Left ventricle myocardium inferior (tissue), 1 donor: ENCODE measurements around the gene B3GLCT. TPM values are rescaled to one million over a fixed set of nuclear protein-coding genes. Genes with fewer than 3 reads are reported as not detected.

Source experiments
- DNase-seq: peaks from one replicate; pipeline ENCODE4 v3.0.0-alpha.2; 2020
- H3K27ac ChIP-seq: fragments of 200-600 bp; replicated peaks from 2 replicates; pipeline ENCODE4 v1.8.0; 2021
- H3K27me3 ChIP-seq: fragments of 200-600 bp; 2 replicates; pipeline ENCODE4 v1.8.0; 2021; ENCODE audit warnings: low read depth
- H3K36me3 ChIP-seq: fragments of 200-600 bp; 2 replicates; pipeline ENCODE4 v1.8.0; 2021
- H3K4me1 ChIP-seq: fragments of 200-600 bp; 2 replicates; pipeline ENCODE4 v1.8.0; 2021
- H3K4me3 ChIP-seq: fragments of 200-600 bp; 2 replicates; pipeline ENCODE4 v1.8.0; 2021; ENCODE audit warnings: mild to moderate bottlenecking, moderate library complexity
- H3K9me3 ChIP-seq: fragments of 200-600 bp; replicated peaks from 2 replicates; pipeline ENCODE4 v1.8.0; 2021
- intact Hi-C: fragments of 100-400 bp; cut with micrococcal nuclease; formaldehyde crosslinking; loops from one replicate; pipeline ENCODE4 v1.11.0; 2022
- total RNA-seq: library from RNA; stranded (reverse); fragmentation: NEBNext Ultra II Directional; extraction: Animal tissue kit (Norgen Biotek cat#: 25700); gene quantifications from one replicate; pipeline ENCODE4 v1.2.1, GENCODE V29; 2021
- TF ChIP-seq, protein P1 (sequence below): fragments of 200-600 bp; IDR thresholded peaks from 2 replicates; pipeline ENCODE4 v1.8.0; 2021; ENCODE audit warnings: antibody characterized with exemption, mild to moderate bottlenecking, borderline replicate concordance
- donor health status: DM: no; HTN: yes; CAD: no; lungs with severe emphysema.

B3GLCT gene
- total RNA-seq, 1 donor from 2014 or later = 19.5 TPM

DNA sequence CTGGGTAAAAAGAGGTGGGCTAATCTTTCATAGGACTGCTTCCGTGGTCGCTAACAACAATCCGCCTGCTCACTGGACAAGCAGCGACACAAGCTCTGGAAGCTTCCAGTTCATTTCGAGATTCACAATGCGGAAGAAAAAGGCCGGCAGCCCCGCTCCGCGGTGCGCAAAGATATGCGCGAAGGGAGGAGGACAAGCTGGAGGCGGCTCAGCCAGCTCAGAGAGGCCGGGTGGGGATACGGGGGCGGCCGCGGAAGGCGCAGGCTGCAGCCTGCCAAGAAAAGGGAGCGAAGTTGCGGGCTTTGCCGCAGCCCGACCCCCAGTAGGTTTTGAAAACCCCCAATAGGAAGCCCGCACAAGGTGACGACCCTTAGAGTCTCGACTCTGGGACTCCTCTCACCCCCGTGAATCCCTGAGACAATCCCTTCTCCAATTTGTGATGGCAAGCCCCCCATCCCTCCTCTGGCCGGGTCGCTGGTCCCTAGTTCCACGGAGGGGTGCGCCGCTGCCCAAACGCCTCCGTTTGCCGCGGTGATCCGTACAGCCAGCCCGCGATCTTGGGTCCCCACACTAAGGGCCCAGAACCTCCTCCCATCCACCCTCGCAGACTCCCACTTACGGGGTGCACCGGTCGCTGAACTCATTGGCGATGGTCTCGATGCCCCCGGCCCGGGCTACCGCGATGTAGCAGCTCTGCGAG lies 38.8 kb upstream of the B3GLCT start:
- Histone ChIP-seq H3K27me3 (no peaks in the 10 kb centered on the region), H3K4me3 (peak overlapping the region; percentile 86), H3K36me3 (peaks cover 28% of the 10 kb centered on the region), H3K9me3 (no peaks in the 10 kb centered on the region), H3K4me1 (peaks cover 44% of the 10 kb centered on the region), H3K27ac (peak overlapping the region; percentile 89)
- peak; percentile 48 for DNase-seq
- intact Hi-C loops = no loop called here
- TF ChIP-seq, protein P1, sequence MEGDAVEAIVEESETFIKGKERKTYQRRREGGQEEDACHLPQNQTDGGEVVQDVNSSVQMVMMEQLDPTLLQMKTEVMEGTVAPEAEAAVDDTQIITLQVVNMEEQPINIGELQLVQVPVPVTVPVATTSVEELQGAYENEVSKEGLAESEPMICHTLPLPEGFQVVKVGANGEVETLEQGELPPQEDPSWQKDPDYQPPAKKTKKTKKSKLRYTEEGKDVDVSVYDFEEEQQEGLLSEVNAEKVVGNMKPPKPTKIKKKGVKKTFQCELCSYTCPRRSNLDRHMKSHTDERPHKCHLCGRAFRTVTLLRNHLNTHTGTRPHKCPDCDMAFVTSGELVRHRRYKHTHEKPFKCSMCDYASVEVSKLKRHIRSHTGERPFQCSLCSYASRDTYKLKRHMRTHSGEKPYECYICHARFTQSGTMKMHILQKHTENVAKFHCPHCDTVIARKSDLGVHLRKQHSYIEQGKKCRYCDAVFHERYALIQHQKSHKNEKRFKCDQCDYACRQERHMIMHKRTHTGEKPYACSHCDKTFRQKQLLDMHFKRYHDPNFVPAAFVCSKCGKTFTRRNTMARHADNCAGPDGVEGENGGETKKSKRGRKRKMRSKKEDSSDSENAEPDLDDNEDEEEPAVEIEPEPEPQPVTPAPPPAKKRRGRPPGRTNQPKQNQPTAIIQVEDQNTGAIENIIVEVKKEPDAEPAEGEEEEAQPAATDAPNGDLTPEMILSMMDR = no peak

DNA sequence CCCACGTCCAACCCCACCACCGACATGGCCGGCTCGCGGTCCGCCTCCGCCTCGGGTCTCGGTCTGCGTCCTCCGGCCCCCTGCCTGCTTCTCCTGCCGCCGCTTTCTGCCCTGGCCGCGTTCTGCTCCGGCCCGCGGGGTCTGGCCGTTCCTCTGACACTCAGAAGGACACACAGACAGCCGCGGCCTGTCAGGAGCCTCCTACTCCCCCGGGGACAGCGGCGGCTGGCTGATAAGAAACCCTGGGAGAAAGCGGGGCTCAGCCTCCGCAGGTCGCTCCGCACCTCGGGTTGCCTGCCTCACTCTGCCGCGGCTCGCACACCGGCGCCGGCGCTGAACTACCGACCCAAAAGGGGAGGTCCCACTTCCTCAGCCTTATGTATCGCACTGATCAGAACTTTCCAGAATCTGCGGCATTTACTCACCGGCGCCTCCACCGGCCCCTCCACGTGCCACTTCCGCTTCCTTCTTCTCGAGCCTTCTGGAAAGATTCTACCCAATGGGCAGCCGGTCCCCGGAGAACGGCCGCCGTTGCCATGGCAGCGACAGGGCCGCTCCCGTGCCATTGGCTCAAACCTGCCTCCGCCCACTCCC lies 38.1 kb upstream of the B3GLCT start, which contains the start of gene HSPH1:
Gene HSPH1, minus strand, starts transcription at position 348 of the 594 bp plus-strand sequence. Its CDS starts 322 bp downstream, at position 26.
- H3K9me3 ChIP-seq = no peaks in the 10 kb centered on the region
- peak; percentile 99 for DNase-seq
- intact Hi-C loops = no loop called here

DNA sequence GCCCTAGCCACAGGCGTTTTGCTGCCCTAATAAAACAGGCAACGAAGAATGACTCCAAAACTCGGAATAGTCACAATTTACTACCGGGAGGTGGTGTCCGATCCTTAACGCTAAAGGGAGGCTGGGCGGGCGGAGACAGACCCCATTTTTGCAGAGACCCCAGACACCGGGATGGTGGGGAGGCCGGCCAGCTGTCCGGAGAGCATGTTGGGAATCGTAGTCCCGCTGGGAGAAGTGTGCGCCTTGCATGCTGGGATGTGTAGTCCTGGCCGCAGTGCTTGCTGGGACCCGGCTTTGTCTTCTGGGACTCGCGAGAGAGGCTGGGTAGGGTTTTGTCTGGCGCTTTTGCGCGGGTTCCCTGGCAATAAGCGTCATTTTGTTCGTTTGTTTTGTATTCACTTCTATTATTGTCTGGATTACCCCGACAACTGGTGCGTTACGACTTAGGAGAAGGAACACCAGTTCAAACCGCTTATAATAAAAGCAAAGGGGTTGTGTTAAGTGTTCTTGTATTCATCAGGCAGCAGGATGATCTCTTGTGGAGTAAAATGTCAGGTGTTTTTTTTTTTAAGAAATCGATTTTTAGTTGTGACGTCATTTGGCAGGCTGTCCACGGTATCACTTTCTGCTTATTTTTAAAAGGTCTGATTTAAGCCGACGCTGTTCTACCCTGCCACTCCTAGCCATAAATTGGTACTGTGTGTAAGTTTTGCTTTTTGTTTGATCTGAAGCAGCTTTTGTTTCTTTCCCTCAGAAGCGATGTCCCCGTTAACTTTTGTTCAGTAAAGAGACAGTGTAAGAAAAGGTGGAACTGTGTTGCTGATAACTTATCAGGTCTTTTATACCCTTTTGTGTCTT lies 37.4 kb upstream of the B3GLCT start:
- Histone ChIP-seq H3K27ac (peak overlapping the region; percentile 89), H3K36me3 (peaks cover 14% of the 10 kb centered on the region), H3K9me3 (no peaks in the 10 kb centered on the region), H3K4me1 (peaks cover 44% of the 10 kb centered on the region), H3K4me3 (peak overlapping the region; percentile 86), H3K27me3 (no peaks in the 10 kb centered on the region)
- TF ChIP-seq, protein P1 = no peak
- intact Hi-C loops = no loop called here
- peak; percentile 95 for DNase-seq

More for the DNA sequence above, 38.1 kb upstream of the B3GLCT start, which contains the start of gene HSPH1:
- Histone ChIP-seq H3K27me3 (no peaks in the 10 kb centered on the region), H3K4me1 (peaks cover 44% of the 10 kb centered on the region), H3K36me3 (peaks cover 22% of the 10 kb centered on the region), H3K4me3 (peak within 1 kb of the TSS; percentile 86), H3K27ac (peak within 1 kb of the TSS; percentile 89)
- TF ChIP-seq, protein P1 = peak; percentile 28

DNA sequence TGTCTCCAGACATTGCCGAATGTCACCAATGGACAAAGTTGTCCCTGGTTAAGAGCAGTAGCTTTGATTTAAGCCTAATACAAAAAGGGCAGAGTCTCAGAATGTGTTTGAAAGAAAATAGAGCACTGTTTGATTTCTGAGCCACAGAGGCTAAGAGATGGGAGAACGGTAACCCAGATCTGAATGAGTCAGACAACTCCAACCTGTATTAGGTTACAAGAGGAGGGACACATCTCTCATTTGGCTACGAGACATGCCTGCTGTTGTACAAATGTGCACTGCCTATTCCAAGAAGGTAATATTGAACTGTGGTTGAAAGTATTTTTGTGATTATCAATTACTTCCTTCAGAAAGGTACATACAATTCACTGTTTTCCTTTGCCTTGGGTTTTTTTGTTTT lies 33.2 kb upstream of the B3GLCT start:
- intact Hi-C loops = no loop called here
- Histone ChIP-seq H3K27me3 (no peaks in the 10 kb centered on the region), H3K36me3 (no peaks in the 10 kb centered on the region)

DNA sequence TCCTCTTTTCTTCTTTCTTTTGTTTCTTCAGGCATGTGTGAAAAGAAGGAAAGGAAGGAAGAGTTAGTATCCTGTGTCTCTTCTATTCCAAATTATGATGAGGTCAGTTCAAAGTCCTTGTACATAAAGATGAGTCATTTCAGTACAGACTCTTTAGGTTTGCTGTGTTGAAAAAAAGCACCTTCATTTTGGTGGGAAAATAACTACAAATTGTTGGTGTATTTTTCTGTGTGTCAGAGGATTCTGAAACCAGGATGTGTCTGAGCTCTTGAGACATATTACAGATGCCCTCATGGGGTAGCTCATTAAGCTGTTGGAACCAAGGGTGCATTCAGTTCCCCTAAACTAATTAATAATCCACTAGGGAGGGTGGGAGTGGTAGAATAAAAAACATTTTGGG lies 32.3 kb upstream of the B3GLCT start:
- Histone ChIP-seq H3K9me3 (no peaks in the 10 kb centered on the region), H3K36me3 (no peaks in the 10 kb centered on the region), H3K4me1 (peaks cover 8% of the 10 kb centered on the region), H3K27me3 (no peaks in the 10 kb centered on the region), H3K27ac (no peak overlapping the region), H3K4me3 (no peak overlapping the region)
- DNase-seq = no peak
- intact Hi-C loops = no loop called here
- TF ChIP-seq, protein P1 = no peak

More for the DNA sequence above, 33.2 kb upstream of the B3GLCT start:
- TF ChIP-seq, protein P1 = no peak
- no peak overlapping the region for H3K27ac ChIP-seq
- no peaks in the 10 kb centered on the region for H3K9me3 ChIP-seq
- no peak overlapping the region for H3K4me3 ChIP-seq
- DNase-seq = no peak
- H3K4me1 ChIP-seq = peaks cover 14% of the 10 kb centered on the region
